NCI-H446 treated with DMSO at 0.1 percent for 48 hours (cell line): ENCODE measurements around the gene PI4KA.

Experiments used
- DNase-seq: peaks from one replicate; lab custom pipeline; 2025; lab: John Stamatoyannopoulos, UW

The PI4KA gene

DNA sequence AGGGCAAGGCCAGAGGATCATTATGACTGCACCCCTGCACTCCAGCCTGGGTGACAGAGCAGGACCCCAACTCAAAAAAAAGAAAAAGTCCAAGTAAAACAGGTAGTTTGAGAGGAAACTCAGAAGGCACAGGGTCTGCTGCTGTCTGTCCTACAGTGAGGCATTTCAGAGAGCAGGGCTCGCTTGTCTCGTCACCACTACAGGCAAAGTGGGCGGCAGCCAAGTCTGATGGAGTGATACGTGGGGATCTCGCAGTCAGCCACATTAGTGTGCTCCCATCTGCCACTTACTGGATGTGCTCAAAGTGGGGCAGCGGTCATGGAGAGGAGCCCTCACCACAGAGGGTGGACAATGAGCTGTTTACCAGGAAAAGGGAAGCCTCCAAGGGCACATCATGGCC is 42.1 kb downstream of the PI4KA start:
- no peak for DNase-seq

DNA sequence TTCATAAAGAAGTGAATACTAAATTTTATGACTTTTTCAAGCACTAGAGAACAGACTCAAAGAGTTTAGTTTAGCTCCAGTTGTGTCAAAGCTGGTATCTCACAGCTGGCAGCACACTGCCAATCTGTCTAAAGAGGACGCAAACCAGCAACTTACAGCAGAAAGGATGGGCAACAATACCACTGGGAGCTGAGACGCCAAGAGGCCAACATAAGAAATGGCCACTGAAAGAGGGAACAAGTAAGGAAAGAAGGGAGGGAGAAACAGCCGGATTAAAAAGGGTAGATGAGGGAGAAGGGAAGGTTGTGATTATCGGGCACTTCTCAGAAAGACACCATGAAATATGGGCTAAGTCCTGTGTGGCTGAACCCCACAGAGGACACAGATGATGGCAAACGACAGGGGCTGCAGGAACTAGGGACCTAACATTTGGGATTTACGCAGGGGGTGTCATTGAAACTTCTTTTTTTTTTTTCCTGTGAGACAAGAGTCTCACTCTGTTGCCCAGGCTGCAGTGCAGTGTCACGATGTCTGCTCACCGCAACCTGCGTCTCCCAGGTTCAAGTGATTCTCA is 43.0 kb downstream of the PI4KA start:
- no peak for DNase-seq

DNA sequence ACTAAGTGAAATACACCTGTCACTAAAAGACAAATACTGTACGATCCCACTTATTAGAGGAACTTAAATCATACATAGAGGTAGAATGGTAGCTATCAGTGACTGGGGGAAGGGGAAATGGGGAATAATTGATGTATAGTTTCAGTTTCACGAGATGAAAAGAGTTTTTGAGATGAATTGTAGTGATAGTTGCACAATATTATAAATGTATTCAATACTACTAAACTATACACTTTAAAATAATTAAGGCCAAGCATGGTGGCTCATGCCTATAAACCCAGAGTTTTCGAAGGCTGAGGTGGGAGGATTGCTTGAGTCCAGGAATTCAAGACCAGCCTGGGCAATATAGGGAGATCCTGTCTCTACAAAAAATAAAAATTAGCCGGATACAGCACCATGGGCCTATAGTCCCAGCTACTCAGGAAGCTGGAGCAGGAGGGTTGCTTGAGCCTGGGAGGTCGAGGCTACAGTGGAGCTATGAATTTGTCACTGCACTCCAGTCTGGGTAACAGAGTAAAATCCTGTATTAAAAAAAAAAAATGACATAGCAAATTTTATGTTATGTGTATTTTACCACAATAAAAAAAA is 44.3 kb downstream of the PI4KA start:
- DNase-seq = no peak

DNA sequence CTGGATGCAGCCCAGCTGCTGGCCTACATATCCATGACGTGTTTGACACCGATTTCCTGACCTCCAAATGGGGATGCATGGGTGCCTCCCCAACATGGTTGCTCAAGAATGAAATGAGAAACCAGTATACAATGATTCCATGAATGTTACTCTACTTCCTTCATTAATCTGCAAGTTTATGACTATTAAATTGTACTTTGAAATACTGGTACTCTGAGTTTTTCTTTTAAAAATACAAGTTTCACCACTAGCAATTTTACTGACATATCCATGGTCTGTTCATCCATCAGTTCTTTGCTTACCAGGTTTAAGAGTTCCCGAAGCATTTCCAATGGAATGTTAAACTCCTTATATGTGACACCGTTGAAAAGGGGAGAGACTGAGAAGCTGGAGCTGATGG is 45.6 kb downstream of the PI4KA start:
- DNase-seq = no peak

DNA sequence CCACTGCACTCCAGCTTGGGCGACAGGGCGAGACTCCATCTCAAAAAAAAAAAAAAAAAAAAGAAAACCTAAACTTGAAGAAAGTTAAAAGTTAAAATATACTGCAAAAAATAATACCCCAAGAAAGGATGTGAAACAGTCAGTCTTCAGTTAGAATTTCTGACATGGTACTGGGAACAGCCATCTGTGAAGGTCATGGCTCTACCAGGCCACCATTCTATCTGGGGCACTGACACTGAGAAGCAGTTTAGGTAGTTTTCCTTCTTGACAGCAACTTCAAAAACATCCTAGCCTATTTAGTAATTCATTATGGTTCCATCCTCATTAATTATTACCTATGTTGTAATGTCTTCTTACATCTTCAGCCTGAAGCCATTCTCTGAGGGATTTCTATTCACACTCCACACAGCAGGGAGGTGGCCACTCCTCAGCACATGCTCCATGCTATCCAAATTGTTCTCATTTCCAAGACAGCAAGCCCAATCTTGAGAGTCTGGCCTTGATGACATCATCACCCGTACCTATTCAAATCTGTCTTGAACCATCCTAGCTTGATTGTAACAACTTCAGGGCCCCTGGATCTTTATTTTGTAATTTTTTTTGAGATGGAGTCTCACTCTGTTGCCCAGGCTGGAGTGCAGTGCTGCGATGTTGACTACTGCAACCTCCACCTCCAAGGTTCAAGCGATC is 46.5 kb downstream of the PI4KA start:
- DNase-seq = no peak

DNA sequence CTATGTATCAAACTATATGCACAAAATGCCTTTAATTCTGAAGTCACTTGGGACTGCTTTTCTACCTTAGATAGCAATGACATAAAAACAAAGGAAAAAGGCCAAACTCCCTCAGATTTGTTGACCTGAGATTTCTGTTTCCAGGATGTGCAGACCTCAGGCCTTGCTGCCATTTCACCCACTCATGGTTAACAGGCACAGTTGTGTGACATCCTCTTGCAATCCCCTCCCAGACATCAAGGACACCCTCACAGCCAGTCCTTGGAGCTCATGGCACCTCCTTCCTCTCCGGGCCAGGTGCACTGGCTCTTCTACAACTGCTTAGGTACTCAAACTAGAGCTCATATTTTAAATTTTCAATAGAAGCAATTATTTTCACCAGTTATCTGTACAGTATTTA is 47.4 kb downstream of the PI4KA start:
- DNase-seq = no peak

DNA sequence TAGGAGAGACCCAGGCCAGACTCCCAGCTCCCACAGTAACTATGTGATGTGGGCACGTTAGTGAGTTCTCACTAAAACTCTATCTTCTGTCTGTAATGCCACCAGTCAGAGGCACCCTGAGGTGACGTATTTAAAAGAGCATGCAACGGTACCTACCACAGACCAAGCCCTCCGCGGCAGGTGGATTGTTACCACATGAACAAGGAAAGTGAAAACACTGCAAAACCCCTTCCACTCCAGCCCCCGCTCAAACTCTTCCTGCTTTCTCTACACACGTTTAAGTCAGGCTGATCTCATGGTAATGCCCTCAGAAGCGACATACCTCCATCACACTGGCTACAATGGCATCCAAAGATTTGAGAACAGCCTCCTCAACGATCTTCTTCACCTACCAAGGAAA is 48.0 kb downstream of the PI4KA start:
- DNase-seq = no peak

DNA sequence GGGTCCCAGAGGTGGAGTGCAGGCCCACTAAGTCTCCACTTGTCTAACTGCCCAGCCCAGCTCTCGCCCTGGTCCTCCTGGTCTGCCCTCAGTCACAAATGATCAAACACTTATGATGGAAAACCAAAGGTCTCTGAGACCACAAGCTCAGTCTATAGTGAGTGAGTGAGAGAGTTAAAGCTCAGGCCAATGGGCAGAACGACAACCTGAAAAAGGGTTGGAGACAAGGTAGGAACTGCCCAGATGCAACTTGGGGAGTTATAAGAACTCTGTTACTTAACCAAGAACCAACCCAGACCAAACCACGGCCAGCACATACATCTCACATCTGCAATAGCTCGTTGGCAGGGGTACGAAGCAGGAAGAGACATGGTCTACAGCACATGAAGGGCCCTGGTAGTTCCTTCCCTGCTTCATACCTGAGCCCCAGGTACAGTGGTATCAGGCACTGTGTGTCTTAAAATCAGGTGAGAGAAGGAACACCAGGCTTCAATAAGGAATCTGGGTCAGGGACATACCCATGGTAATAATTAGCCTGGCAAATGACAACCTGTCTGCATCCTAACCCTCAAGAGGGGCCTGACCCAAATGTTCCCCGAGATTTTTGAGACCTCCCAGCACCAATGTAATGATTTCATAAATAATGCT is 48.9 kb downstream of the PI4KA start:
- DNase-seq = no peak

DNA sequence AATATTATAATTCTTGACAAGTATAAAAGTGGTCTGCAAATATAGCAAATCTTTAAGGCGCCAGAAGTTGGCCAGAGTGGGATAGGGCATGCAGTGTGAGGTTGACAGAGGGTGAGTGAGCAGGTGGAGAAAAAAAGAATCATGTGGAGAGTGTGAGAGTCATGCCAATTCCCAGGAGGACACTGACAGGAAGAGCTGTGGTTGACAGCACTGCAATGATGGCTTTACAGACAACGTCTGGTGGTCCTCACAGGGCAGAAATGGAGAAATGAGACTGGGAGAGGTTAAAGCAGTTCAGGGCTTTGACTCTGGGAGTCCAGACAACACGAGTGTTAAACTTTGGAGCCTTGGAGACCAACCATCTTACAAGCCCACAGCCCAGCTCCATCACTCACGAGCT is 49.8 kb downstream of the PI4KA start:
- no peak for DNase-seq

DNA sequence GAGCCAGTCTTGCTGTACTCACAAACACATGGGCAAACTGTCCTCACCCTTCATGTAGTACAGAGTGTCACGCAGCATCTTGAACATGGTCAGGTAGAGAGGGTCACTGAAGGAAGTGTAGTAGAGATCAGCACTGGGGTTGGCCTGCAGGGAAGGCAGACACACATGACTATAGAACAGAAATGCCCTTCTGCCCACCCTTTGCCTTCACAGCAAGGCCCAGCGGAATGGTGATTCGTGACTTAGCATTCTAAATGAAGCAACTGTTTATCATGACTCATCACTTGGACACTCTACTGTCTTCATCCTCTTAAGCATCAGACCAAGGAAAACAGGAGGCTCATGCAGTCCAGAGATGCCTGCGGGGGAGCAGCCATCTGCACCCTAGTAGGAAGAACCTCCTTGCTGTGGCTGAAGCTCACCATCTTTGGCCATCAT is 51.3 kb downstream of the PI4KA start:
- DNase-seq = peak; percentile 5

DNA sequence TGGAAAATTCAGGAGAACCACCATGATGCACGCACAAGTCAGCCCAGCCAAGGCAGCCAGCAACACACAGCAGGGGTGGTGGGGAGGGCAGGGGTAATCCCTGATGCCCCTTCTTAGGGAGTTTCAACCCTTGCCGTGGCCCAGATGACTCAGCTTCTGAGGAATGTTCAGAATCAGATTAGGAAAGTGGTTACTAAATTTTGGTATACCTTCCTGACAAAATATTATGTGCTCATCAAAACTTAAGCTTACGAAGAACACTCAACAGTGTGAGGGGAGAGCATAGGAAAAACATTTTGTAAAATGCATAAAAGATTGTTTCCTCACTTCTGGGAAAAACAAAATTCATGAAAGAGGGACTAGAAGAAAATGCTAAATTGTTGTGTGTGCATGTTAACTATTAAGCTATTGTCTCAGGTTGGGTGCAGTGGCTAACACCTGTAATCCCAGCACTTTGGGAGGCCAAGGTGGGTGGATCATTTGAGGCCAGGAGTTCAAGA is 52.6 kb downstream of the PI4KA start:
- no peak for DNase-seq

DNA sequence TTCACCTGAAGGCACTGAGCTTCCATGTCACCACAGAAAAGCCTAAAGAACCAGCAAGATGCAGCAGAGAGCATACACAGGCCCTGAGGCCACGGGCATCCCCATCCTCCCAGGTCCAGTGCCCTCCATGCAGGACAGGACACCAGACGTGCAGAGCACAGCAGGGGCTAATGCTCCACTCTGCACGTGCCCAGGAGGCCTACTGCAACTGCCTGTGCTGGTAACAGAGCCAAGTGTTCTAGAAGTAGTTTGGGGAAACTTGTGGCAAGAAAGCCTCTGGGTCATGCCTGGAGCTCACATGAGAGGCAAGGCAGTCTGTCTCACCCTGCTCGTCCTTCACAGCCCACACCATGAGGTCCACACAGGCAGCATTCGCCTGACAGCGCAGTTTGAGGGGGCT is 54.0 kb downstream of the PI4KA start:
- DNase-seq = no peak

DNA sequence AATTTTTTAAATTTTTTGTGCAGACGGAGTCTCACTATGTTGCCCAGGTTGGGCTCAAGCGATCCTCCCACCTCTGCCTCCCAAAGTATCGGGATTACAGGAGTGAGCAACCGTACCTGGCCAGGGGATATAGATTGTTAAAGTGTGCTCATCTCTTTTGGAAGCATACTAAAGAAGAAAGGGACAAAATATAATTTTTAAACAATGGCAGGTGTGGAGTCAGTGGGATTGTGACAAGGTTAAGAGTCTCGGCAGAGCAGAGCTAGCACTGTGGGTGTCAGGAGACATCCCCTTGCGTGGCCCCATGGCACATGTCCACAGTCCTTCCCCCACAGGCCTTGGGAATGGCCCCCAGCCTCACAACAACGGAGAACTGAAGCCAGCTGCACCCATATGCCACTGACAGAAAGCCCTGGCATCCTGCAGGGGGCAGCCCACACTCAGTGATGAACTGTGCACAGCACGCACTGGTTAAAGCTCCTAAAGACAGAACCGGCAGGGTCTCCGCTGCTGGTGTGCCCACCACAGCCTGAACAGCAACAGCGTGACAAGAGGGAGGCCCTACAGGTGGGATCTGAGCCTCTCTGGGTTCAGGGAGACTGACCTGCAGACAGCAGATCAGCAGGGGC is 54.8 kb downstream of the PI4KA start:
- DNase-seq = no peak

DNA sequence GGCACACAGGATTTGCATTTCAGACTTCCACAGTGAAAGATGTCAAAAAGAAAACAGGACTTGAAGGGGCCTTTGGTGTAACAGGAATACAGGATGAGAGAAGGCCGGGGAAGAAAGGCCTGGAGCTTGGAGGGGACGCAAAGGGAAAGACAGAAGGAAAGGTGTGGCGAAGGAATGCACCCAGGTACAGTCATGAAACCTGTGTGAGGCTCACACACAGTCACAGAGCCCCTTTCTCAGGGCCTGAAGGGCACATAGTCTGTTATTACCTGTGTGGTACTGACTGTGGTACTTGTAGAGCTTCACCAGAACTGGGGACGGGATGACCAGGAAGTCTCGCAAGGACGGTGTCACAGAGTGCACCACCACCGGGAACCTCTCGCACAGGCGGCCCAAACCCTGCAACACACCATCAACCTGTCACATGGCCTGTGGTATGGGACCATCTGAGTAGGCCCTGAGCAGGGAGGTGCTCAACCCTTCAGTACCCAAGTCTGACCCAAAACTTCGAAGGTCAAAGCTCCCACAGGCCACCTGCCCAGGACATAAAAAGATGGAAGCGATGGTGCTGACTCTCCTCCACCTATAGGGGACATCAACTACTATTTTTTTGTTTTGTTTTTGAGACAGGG is 55.6 kb downstream of the PI4KA start:
- DNase-seq = no peak

DNA sequence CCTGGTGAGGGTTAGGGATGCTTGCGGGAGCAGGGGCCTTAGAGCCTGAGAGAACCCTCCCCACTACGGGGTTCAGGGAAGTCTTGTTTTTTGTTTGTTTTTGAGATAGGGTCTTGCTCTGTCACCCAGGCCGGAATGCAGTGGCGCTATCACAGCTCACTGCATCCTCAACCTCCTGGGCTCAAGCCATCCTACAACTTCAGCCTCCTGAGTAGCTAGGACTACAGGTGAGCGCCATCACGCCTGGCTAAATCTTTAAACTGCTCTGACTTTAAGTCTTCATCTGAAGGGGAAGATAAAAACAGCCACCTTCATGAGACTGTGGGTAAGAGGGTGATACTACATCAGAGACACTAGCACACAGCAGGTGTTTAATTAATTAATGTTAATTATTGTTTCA is 56.2 kb downstream of the PI4KA start:
- DNase-seq = no peak

DNA sequence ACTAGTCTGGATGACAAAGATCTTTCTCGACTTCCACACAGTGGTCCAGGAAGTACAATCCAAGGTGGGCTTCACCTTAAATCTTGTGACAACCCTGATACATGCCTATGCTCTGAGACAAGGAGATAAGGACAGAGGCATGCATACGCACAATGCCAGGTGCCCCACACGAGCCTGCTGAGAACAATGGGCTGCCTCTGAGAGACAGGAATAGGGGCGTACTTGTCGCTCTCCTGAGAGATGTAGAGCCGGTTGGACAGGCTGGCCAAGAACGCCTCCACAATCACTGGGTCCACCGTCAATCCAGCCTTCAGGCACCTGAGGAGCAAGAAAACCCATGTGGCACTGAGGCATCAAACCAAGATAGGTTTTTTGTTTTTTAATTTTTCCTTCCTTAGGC is 59.2 kb downstream of the PI4KA start:
- DNase-seq = no peak

DNA sequence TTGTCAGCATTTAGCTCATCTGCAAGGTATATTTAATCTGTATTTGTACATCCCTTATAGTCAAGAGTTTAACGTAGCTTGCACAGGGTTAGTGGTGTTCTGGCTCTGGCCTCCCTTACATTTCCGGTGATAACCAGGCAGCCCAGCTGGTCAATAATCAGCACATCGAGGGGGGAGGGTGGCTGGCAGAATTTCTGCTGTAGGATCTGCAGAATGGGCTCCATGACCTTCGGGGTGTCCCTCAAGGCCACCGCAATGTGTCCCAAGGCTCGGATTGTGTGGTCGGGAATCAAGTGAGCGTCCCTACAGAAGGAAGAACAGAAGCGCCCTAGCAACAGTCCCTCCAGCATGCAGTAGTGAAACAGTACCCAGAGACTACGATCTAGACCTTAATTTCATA is 59.6 kb downstream of the PI4KA start:
- DNase-seq = no peak

DNA sequence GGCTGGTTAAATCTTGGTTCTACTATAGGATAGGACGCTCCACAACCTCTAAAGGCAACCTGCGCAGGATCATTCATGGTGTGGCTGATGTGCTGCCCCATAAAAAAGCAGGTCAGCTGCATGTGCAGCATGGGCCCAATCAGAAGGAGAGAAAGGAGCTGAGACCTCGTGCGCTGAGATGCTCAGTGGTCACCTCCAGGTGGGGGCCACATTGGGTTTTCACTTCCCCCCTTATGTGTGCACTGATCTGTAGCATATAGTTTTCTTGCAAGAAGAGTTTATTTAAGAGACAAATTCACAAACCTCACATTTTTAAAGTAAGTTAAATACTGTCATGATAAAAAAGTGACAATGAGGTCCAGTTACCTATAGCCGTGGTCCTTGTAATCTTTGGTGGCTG is 60.4 kb downstream of the PI4KA start:
- no peak for DNase-seq

DNA sequence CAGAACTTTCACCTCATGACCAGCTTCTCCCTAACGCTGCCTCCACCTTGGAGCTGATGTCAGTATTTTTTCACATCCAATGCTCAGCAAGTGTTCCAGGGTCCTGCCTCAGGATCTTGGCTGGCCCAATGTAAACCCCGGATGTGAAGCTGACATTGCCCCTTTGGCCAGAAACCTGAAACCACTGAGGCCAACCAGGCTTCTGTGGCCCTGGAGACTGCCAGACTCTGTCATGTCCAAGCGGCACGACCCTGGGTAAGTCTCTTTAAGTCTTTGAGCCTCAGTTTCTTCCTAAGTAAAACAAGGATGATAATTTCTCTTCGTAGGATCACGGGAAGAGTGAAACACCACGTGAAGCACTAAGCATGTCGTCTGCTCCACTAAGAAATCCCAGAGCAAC is 61.9 kb downstream of the PI4KA start:
- DNase-seq = no peak

DNA sequence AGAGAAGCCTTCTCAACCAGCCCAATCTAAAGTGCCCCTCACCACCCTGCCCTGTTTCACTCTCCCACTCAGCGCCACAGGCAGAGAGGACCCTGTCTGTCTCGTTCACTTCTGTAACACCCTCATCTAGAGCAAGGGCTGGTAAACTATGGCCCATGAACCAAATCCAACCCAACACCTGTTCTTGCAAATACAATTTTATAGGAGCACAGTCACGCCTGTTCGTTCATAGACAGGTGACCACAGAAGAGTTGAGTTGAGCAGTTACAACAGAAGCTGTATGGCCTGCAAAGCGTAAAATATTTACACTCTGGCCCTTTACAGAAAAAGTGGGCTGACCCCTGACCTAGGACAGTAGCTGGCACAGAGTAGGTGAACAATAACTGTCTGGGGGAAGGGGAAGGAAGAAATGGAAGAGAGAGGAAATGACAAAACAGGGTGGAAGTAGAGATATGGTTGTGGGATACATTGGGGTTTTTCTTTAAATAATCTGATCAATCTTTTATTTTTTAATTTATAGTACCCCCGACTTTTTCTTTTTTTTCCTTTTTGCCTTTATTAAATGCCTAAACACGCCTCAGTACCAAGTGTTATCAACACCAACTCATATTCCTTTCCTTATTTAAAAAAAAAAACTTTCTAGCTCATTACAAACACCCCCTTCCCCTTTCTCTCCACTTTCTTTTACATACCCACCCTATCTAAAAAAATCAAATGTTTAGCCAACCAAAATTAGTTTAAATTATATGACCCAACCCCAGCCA is 63.8 kb downstream of the PI4KA start:
- no peak for DNase-seq
